ENCODE measurements around the gene TBX4. TPM values are rescaled to one million over a fixed set of nuclear protein-coding genes. Genes with fewer than 3 reads are reported as not detected.
A peak's percentile ranks its signal among the peaks of the same experiment; 100 is the strongest.

The TBX4 gene
- total RNA-seq, 4 donors from 2014 or later: 1.1 to 4.7 TPM; not detected in 2

DNA sequence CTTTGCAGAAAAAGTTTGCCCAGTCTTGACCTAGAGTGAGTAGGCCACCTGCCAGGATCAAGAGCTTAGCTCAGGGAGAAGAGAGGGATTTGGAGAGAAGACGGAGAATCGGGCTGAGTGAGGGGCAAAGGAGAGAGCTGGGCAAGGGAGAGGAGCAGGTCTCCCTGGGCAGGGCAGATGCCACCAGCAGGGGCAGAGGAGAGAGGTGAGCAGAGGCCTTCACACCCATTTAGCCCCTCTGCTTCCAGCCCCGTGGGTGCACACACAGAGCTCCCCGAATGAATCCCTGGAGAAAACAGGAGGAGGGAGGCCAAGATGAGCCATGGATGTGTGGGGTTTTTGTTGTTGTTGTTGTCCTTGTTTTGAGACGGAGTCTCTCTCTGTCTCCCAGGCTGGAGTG, 29.2 kb downstream of the TBX4 start:
- TF ChIP-seq, protein P1, sequence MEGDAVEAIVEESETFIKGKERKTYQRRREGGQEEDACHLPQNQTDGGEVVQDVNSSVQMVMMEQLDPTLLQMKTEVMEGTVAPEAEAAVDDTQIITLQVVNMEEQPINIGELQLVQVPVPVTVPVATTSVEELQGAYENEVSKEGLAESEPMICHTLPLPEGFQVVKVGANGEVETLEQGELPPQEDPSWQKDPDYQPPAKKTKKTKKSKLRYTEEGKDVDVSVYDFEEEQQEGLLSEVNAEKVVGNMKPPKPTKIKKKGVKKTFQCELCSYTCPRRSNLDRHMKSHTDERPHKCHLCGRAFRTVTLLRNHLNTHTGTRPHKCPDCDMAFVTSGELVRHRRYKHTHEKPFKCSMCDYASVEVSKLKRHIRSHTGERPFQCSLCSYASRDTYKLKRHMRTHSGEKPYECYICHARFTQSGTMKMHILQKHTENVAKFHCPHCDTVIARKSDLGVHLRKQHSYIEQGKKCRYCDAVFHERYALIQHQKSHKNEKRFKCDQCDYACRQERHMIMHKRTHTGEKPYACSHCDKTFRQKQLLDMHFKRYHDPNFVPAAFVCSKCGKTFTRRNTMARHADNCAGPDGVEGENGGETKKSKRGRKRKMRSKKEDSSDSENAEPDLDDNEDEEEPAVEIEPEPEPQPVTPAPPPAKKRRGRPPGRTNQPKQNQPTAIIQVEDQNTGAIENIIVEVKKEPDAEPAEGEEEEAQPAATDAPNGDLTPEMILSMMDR (IDR thresholded peaks at IDR 0.05; ENCODE audit: low read depth): no peak

DNA sequence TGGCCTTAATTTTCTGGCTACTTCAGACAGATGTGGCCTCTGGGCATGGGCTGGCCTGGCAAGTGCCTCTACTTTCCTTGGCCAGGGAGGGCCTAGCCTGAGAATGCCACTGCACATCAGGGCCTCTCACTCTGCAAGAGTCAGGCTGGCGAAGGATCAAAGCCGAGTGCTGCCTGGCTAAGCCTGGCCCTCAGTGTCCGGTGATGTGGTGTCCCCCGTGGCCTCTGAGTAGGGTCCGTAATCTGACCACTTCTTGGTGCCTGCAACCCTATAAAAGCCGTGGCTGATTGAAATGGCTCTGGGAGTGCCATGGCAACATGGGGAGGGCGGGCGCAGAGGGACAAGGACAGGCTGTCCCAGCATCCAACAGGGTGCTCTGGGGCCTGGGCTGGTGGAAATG, 30.2 kb downstream of the TBX4 start:
- TF ChIP-seq, protein P1 (IDR thresholded peaks at IDR 0.05; ENCODE audit: low read depth): no peak

DNA sequence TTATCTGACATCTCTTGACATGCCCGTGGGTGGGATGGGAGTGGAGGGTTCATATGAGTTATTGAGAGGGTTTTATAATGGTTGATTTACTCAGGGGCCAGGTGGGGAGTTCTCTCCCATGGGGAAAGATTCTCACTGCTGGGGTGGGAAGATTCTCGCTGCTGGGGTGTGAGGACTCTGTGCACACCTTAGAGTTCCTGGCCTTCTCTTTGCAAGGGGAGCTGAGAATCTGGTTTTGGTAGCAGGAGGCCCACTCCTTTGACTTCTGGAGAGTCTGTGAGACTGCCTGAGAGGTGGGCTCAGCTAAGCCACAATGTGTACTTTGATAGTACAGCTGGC, 31.5 kb downstream of the TBX4 start:
- TF ChIP-seq, protein P1 (IDR thresholded peaks at IDR 0.05; ENCODE audit: low read depth): no peak

DNA sequence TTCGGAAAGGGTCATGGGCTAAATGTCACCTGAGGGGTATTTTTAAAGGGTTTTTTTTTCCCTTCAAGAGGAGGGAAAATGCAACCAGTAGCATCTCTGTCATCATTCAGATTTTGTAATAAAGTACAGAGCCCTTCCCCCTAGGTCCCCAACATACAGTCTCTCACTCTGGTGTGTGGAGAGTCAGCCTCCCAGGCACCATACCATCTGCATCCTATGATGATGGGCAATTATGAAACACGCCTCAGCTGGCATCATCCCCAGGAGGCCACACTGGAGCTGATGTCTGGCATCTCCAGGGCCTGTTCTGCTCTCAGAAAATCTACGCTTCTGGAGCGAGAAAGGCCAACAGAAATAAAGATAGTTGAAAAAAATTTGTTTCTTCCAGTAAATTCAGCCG, 32.0 kb downstream of the TBX4 start:
- TF ChIP-seq, protein P1 (IDR thresholded peaks at IDR 0.05; ENCODE audit: low read depth): peak; percentile 99

DNA sequence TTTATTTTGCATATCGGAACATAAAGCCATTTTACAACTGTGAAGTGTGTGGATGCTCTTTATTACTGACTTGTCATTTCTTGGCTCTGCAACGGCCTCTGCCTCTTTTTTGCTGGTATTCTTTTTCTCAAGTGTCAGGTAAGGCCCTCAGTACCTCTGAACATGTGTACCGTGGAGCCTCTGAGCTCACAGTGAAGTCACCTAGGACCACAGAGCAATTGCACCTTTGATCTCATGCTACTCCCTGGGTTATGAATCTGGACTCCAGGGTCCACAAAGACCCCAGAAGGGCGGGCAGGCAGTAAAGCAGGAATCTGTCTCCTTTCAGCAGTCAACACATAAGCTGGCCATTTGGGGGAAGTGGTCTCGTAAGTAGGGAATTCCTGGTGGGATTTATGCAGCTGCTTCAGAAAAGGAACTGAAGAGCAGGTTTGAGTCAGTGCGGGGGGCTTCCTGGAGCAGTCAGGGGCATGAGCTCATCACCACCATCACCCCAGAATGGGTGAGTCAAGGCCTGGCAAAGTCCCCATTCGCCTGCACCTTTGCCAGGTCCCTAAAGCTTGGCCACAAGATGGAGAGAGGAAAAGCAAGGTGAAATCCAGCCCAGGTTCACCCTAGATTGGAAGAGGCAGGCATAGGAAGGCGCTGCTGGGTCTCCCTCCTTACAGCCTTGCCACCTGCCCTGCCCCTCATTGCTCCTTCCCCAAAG, 33.0 kb downstream of the TBX4 start:
- TF ChIP-seq, protein P1 (IDR thresholded peaks at IDR 0.05; ENCODE audit: low read depth): no peak

DNA sequence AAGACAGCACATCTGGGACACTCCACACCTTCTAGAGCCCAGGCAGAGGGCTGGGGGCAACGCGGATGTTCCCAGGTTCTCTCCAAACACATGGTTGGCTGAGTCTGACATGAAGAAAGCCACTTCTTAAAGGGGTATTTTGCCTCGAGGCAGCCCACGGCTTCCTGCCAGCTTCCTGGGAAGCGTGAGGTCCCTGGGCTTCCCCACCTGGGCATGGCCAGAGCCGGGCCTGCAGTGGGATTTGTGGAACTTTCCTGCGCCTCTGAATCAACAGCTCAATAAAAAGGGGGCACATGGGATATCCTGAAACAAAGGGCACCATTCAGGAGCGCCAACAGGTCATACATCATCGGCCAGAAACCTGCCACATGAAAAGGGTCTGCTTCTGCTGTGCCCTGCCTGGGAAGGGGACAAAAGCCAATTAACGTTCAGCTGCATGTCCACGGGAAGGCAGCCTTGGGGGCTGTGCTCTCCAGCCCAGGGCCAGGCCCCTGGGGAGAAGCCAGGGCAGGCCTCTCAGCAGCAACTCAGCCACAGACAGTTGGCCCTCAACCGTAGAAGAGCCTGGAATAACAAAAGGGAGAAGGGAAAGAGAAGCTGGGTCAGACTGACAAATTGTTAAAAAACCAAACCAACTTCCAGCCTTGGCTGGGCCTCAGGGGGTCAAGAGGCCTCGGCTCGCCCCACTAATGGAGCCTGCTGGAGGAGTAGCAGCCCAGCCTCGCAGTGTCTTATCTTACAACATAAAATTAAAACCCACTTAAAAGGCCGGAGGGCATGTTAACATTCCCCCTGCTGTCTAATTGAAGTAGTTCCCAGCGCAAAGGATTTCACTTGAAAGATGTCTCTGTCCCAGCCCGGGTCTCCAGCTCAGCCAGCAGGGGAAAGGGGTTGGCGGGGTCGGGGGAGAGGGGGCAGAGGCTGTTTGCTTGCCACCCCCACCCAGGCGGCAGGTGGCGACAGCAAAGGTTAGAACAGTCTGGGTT, 34.2 kb downstream of the TBX4 start:
- TF ChIP-seq, protein P1 (IDR thresholded peaks at IDR 0.05; ENCODE audit: low read depth): no peak
